Activated T-cell treated with anti-CD3 and anti-CD28 coated beads, Interleukin-2, amount 50 U/mL, for 48 hours (primary cell): ENCODE results near the gene SLC24A3.

Source experiments
- DNase-seq, 2 experiments: peaks; one replicate each; pipeline ENCODE4 v3.0.0-alpha.2; 2020

SLC24A3 gene

GRCh38 chr20:19757487-19758132, 545.2 kb downstream of the SLC24A3 start:
- DNase-seq: peak in 1 of 2 experiments; percentile 20

- no peak for DNase-seq
Observed at GRCh38 chr20:19758133-19758500, 545.7 kb downstream of the SLC24A3 start, which contains the start of gene RIN2. TSS of gene RIN2 (plus strand) at chr20:19758258. CDS start at chr20:19889602, 131,344 bp downstream.

DNA sequence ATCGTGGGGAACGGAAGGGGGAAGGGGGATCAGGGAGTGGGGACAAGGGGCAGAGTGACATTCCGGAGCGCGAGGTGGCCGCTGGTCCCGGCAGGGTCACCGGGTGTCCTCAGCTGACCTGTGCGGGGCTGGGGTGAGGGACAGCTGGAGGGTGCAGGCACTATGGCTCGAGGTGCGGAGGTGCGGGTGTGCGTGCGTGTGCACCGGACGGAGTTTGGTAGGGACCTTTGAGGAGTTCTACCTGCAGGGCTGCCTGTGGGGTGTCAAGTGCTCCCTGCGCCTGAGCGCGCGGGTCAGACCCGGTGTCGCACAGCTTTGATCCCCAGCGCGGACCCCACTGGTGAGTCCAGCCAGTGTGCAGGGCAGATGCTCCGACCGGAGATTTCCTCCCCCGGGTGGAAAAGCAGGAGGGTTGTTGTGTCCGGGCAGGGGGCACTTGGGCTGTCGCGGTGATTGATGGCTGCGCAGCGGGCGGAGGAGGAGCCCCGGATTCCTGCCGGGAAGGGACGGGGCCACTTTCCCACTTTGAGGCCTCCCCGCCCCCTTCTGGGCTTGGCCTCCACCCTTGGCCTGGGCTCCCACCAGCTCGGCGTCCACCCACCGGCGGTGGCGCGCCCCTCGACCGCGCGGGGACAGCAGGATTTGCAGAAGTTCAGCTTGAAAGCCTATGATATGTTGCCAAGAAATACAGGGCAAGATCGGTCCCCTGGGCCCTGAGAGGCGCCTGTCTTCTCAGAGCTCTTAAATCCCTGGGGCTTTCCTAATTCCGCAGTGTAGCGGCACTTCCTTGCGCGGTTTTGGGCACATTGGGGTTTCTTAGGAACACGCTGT, 546.3 kb downstream of the SLC24A3 start:
- no peak for DNase-seq

DNA sequence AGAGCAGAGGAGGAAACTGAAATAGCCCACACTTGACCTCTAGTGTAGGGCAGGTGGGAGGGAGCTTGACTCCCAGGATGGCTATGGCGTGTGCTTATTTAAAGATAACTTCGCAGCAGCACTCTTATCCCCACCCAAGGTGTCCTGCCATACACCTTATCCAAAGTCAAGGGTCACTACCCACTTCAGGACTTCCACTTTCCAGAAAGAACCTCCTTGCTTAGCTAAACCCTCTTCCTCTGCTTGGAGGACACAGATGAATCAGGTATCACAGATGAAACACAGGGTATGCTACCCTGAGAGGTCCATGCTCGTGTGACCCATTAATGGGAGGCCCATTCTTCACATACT, 547.9 kb downstream of the SLC24A3 start:
- DNase-seq: no peak

GRCh38 chr20:19761326-19761725, 548.9 kb downstream of the SLC24A3 start:
- no peak for DNase-seq

- DNase-seq: no peak
Observed at GRCh38 chr20:19761841-19762240, 549.4 kb downstream of the SLC24A3 start.

DNA sequence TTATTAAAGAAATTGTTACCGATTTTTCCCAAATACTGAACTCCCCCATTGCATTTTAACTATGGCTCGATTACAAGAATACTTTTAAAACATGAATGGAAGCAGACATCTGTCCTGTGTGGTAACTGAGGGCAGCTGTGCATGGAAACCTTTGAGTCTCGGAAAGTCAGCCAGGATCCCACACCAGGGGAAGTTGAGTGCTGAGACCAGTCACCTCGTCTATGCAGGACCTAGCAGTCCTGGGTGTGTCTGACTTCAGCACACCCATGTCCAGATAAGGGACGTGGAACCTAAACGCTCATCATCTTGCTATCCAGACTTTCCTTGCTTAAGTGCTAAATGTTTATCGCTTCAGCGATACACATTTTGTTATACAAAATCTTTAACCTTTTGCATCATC, 551.8 kb downstream of the SLC24A3 start:
- DNase-seq: no peak

DNA sequence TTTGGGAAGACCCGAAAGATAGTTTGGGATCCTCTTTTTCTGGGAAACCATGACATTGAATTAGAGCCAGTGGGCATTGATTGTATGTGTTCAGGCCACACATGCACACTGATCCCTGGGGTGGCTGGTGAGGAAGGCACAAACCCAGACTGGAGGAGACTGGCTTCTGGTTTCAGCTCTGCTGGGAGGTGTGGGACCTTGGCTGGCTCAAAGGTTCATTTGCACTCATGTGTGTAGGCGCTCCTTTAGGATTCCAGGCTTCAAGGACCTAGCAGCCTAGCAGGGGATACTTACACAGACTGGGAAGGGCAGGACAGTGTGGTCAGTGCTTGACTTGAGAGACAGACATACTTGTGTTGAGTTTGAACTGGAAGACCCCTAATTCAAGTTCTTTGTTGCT, 552.8 kb downstream of the SLC24A3 start:
- no peak for DNase-seq

DNA sequence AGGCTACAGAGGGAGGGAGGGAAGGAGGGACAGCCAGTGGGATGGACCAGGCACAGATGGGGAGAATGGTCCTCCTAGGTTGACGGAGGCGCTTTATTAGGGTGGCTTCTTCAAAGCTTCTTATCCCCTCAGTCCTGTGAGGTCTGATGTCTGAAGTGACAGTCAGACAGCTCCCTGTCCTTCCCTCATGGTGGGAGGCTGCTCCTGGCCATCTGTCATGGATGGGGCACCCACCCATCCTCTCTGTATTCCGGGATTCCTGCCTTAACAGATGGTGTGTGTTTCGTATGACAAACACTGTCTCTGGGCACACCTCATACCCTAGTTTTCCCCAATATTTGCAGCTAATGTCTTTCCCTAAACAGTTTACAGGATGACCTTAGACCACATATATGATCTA, 553.5 kb downstream of the SLC24A3 start:
- no peak for DNase-seq

DNA sequence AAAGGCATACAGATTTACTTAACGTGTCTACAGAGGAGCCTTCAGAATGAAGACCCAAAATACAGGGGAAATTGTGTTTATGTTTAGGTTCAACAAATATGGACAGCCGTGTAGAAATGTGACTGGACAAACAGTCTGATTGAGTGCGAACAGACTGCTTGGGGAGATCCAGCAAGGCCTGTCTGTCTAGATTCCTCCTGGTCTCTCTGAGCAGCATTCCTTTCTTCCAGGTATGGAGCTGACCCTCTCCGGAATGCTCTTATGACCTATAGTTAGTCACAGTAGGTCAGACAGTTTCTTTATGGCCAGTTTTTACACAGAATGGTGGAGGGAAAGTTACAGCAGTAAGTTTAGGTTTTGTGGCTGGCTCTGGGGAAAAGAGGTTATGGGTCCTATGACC, 554.6 kb downstream of the SLC24A3 start:
- DNase-seq: no peak

DNA sequence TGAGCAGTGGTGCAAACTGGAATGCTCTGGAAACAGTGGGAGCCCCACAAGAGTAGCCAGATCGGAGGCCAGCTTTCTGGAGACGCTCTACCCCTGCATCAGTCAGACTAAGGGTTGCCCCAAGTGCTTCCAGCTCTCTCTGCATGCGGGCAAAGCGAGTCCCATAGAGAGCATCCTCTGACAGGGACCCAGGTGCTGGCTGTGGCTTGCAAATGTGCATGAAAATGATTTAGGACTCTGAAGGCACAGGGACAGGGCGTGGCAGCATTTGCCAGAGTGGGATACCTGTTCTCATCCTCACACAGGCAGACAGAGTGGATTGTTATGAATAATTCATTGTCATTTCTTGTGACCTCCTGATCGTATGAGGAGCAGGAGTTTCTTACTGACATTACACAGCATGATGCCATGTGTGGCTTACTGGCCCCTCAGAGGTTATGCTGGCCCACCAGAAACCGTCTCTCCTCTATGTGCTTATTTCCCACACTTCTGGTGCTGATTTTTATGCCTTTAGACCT, 555.9 kb downstream of the SLC24A3 start:
- no peak for DNase-seq

DNA sequence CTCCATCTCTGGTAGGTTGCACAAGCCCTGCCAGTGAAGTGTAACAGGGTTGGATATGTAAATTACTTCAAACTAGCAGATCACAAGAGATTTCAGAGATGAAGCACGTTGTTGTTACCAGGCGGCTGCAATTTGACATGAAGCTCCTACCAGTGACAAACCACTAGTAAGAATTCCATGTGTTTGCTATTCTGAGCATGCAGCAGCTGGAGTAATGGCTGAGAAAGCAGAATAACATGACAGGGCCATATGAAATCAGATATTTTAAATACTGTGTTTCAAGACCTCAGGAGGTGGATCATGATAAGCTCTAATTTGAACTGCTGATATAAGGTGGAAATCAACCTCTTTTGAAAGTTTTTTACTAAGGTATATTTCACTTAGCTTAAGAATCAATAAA, 557.1 kb downstream of the SLC24A3 start:
- no peak for DNase-seq

DNA sequence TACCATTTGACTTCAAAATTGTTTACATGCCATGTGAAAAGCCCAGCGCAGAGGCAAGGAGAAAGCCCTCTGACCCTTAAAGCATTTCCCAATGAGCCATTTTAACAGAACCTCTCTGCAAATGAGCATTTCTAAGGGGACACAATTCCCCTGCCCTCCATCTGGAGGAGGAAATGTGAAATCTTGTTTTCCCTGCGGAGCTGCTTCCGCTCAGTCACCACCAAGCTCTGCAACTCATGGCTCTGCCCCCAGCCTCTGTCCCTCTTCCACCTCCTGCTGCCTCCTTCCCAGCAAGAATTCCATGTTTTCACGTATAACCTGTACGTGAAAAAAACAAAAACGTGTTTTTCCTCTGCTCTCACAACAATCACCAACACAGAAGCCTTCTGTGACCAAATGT, 557.9 kb downstream of the SLC24A3 start:
- DNase-seq: no peak

GRCh38 chr20:19771031-19771430, 558.6 kb downstream of the SLC24A3 start:
- no peak for DNase-seq
